H9 (cell line): Measurements from ENCODE around the gene KIF15. TPM values are rescaled to one million over a fixed set of nuclear protein-coding genes. Genes with fewer than 3 reads are reported as not detected.
A peak's percentile ranks its signal among the peaks of the same experiment; 100 is the strongest.

Experiments
- DNase-seq: peaks from one replicate; pipeline ENCODE4 v3.0.0-alpha.2; 2017
- H2AFZ ChIP-seq: one replicate; pipeline ENCODE4 v1.6.1; 2013; ENCODE audit warnings: mild to moderate bottlenecking, low read length, control low read depth, moderate library complexity
- H2AK5ac ChIP-seq: 2 replicates; pipeline ENCODE4 v1.6.1; 2013; ENCODE audit warnings: low read length, control low read depth, mixed read lengths; ENCODE audit not compliant: insufficient read length
- H2BK120ac ChIP-seq: one replicate; pipeline ENCODE4 v1.6.1; 2013; ENCODE audit warnings: low read depth, mild to moderate bottlenecking, low read length, control low read depth, inconsistent platforms; ENCODE audit not compliant: poor library complexity, severe bottlenecking
- H2BK12ac ChIP-seq: 2 replicates; pipeline ENCODE4 v1.6.1; 2013; ENCODE audit warnings: low read length, control low read depth, mixed read lengths, low read depth; ENCODE audit not compliant: insufficient read length
- H2BK15ac ChIP-seq: 2 replicates; pipeline ENCODE4 v1.6.1; 2013; ENCODE audit warnings: low read depth, low read length, control low read depth
- H2BK20ac ChIP-seq: one replicate; pipeline ENCODE4 v1.6.1; 2013; ENCODE audit warnings: low read depth, mild to moderate bottlenecking, low read length, control low read depth, inconsistent platforms; ENCODE audit not compliant: poor library complexity, severe bottlenecking
- H2BK5ac ChIP-seq: 2 replicates; pipeline ENCODE4 v1.6.1; 2013; ENCODE audit warnings: low read length, control low read depth, mixed read lengths; ENCODE audit not compliant: insufficient read length
- H3K14ac ChIP-seq: 2 replicates; pipeline ENCODE4 v1.6.1; 2013; ENCODE audit warnings: low read length, control low read depth; ENCODE audit not compliant: insufficient read depth
- H3K18ac ChIP-seq: 2 replicates; pipeline ENCODE4 v1.6.1; 2013; ENCODE audit warnings: low read depth, mild to moderate bottlenecking, mixed read lengths, low read length, control low read depth; ENCODE audit not compliant: insufficient read length
- H3K23ac ChIP-seq: 2 replicates; pipeline ENCODE4 v1.6.1; 2013; ENCODE audit warnings: low read length, control low read depth, mixed read lengths, low read depth; ENCODE audit not compliant: insufficient read length
- H3K23me2 ChIP-seq: 2 replicates; pipeline ENCODE4 v1.6.1; 2013; ENCODE audit warnings: low read depth, mild to moderate bottlenecking, mixed read lengths, low read length, control low read depth; ENCODE audit not compliant: insufficient read length, poor library complexity, severe bottlenecking
- H3K27ac ChIP-seq: 2 replicates; pipeline ENCODE4 v1.5.1; 2013; ENCODE audit warnings: low read length, control low read depth, mixed read lengths, low read depth; ENCODE audit not compliant: insufficient read length
- H3K27me3 ChIP-seq: 2 replicates; pipeline ENCODE4 v1.6.1; 2013; ENCODE audit warnings: low read length, control low read depth, inconsistent platforms; ENCODE audit not compliant: insufficient read depth
- H3K4ac ChIP-seq: 2 replicates; pipeline ENCODE4 v1.6.1; 2013; ENCODE audit warnings: low read depth, mild to moderate bottlenecking, control low read depth, inconsistent platforms, low read length, moderate library complexity
- H3K4me1 ChIP-seq: 2 replicates; pipeline ENCODE4 v1.6.1; 2013; ENCODE audit warnings: low read length, control low read depth, inconsistent platforms; ENCODE audit not compliant: insufficient read depth
- H3K4me2 ChIP-seq: 2 replicates; pipeline ENCODE4 v1.6.1; 2013; ENCODE audit warnings: low read length, control low read depth, mixed read lengths; ENCODE audit not compliant: insufficient read length, insufficient read depth
- H3K56ac ChIP-seq: 2 replicates; pipeline ENCODE4 v1.6.1; 2013; ENCODE audit warnings: low read depth, mild to moderate bottlenecking, mixed read lengths, low read length, control low read depth; ENCODE audit not compliant: insufficient read length
- H3K79me1 ChIP-seq: 2 replicates; pipeline ENCODE4 v1.6.1; 2013; ENCODE audit warnings: low read depth, mild to moderate bottlenecking, moderate library complexity, low read length, control low read depth, inconsistent platforms; ENCODE audit not compliant: insufficient read depth, poor library complexity, severe bottlenecking
- H3K79me2 ChIP-seq: 2 replicates; pipeline ENCODE4 v1.6.1; 2013; ENCODE audit warnings: low read length, control low read depth, inconsistent platforms; ENCODE audit not compliant: insufficient read depth
- H3K9ac ChIP-seq: 2 replicates; pipeline ENCODE4 v1.6.1; 2013; ENCODE audit warnings: low read length, control low read depth, mixed read lengths; ENCODE audit not compliant: insufficient read length; ENCODE audit errors: extremely low read depth
- H3K9me3 ChIP-seq: one replicate; pipeline ENCODE4 v1.6.1; 2013; ENCODE audit warnings: low read depth, low read length, inconsistent platforms; ENCODE audit not compliant: control insufficient read depth
- H3T11ph ChIP-seq: one replicate; pipeline ENCODE4 v1.6.1; 2013; ENCODE audit warnings: mild to moderate bottlenecking, low read length, control low read depth, inconsistent platforms
- H4K20me1 ChIP-seq: one replicate; pipeline ENCODE4 v1.6.1; 2013; ENCODE audit not compliant: control insufficient read depth, insufficient read length, insufficient read depth
- H4K5ac ChIP-seq: 2 replicates; pipeline ENCODE4 v1.6.1; 2013; ENCODE audit warnings: low read depth, mild to moderate bottlenecking, mixed read lengths, low read length, control low read depth; ENCODE audit not compliant: insufficient read length
- H4K8ac ChIP-seq: replicated peaks from 2 replicates; pipeline ENCODE4 v1.6.1; 2013; ENCODE audit warnings: low read length, control low read depth, mixed read lengths, low read depth; ENCODE audit not compliant: insufficient read length
- H4K91ac ChIP-seq: 2 replicates; pipeline ENCODE4 v1.6.1; 2013; ENCODE audit warnings: low read depth, mild to moderate bottlenecking, moderate library complexity, mixed read lengths, low read length, control low read depth; ENCODE audit not compliant: insufficient read length
- H3K27ac Mint-ChIP-seq, 3 experiments: 2 replicates in 2 of 3; 3 replicates in 1 of 3; pipeline ENCODE4 v1.8.0; 2020 to 2021; ENCODE audit warnings: mixed read lengths in 3 of 3, mild to moderate bottlenecking in 1 of 3, moderate library complexity in 1 of 3
- H3K27me3 Mint-ChIP-seq: 2 replicates; pipeline ENCODE4 v1.8.0; 2021; ENCODE audit warnings: low read depth, mild to moderate bottlenecking, moderate library complexity, mixed read lengths
- H3K36me3 Mint-ChIP-seq, 3 experiments: 2 replicates in 2 of 3; 3 replicates in 1 of 3; pipeline ENCODE4 v1.8.0; 2020 to 2021; ENCODE audit warnings: low read depth in 3 of 3, mixed read lengths in 3 of 3; ENCODE audit not compliant: insufficient read depth in 1 of 3
- H3K4me1 Mint-ChIP-seq, 2 experiments: 2 replicates each; pipeline ENCODE4 v1.8.0; 2020; ENCODE audit warnings: mixed read lengths in 2 of 2
- H3K4me3 Mint-ChIP-seq, 2 experiments: 2 replicates in 1 of 2; 3 replicates in 1 of 2; pipeline ENCODE4 v1.8.0; 2020 to 2021; ENCODE audit warnings: mild to moderate bottlenecking in 2 of 2, mixed read lengths in 2 of 2, moderate library complexity in 1 of 2
- H3K9me3 Mint-ChIP-seq, 2 experiments: 2 replicates in 1 of 2; 3 replicates in 1 of 2; pipeline ENCODE4 v1.8.0; 2020; ENCODE audit warnings: mild to moderate bottlenecking in 2 of 2, mixed read lengths in 2 of 2, moderate library complexity in 1 of 2
- CTCF ChIP-seq: fragments of 200-600 bp; sonication (generic); conservative IDR thresholded peaks from 3 replicates; pipeline ENCODE4 v1.8.0; 2021; ENCODE audit warnings: antibody characterized with exemption, mild to moderate bottlenecking
- WGBS: extraction: QIAGEN DNeasy Blood & Tissue Kit; methylation state at CpG from one replicate; pipeline ENCODE4 v1.1.7; 2013; ENCODE audit warnings: missing lambda C conversion rate, low lambda C conversion rate, mixed read lengths; ENCODE audit not compliant: insufficient read length; ENCODE audit errors: extremely low coverage; 5-methylcytosine and 5-hydroxymethylcytosine counted together
- total RNA-seq: library from RNA; stranded (reverse); gene quantifications from 2 replicates; pipeline ENCODE4 v1.2.1, GENCODE V29; 2021

The KIF15 gene
- total RNA-seq, 1 experiment from 2014 or later: 25.0 TPM

GRCh38 chr3:44795197-44795596 is 33.6 kb downstream of the KIF15 start:
- H4K8ac ChIP-seq: no peak overlapping the region
- no peak overlapping the region for H3K18ac ChIP-seq
- no peaks in the 10 kb centered on the region for H3K27me3 ChIP-seq
- H3K23ac ChIP-seq: no peak overlapping the region
- H3K27me3 Mint-ChIP-seq: no peaks in the 10 kb centered on the region
- H2BK15ac ChIP-seq: no peak overlapping the region
- no CpG with 5 or more reads among the region's 4 CpGs for WGBS
- no peak for TF ChIP-seq CTCF
- no peak overlapping the region; a peak in 1 of 5 replicates for H3K4me3 Mint-ChIP-seq
- H3K9me3 ChIP-seq: no peaks in the 10 kb centered on the region
- H2AK5ac ChIP-seq: no peak overlapping the region
- no peaks in the 10 kb centered on the region for H3K23me2 ChIP-seq
- no peak overlapping the region for H2BK5ac ChIP-seq
- no peak overlapping the region for H3K14ac ChIP-seq
- no peak overlapping the region for H2AFZ ChIP-seq
- peak overlapping the region in 1 of 3 experiments; percentile 6; a peak in 2 of 7 replicates for H3K27ac Mint-ChIP-seq
- no peaks in the 10 kb centered on the region for H4K20me1 ChIP-seq
- no peak overlapping the region for H3K9ac ChIP-seq
- H2BK120ac ChIP-seq: no peak overlapping the region
- H3K56ac ChIP-seq: no peak overlapping the region
- peaks cover 0 to 9% of the 10 kb centered on the region in 2 experiments; a peak in 2 of 4 replicates for H3K4me1 Mint-ChIP-seq
- H3K4ac ChIP-seq: no peak overlapping the region
- H3K27ac ChIP-seq: no peak overlapping the region
- no peak overlapping the region for H2BK20ac ChIP-seq
- no peaks in the 10 kb centered on the region for H3K9me3 Mint-ChIP-seq
- no peaks in the 10 kb centered on the region for H3K79me2 ChIP-seq
- no peaks in the 10 kb centered on the region for H3K79me1 ChIP-seq
- H3K4me2 ChIP-seq: no peak overlapping the region
- H3K4me1 ChIP-seq: peaks cover 2% of the 10 kb centered on the region; the same call in 1 of the 2 replicates
- no peak overlapping the region for H4K91ac ChIP-seq
- H3T11ph ChIP-seq: no peak overlapping the region
- DNase-seq: peak; percentile 29
- H4K5ac ChIP-seq: no peak overlapping the region
- peaks cover 20 to 56% (median 40%) of the 10 kb centered on the region in 3 experiments; a peak in 6 of 7 replicates for H3K36me3 Mint-ChIP-seq
- no peak overlapping the region for H2BK12ac ChIP-seq
